CD4-positive, CD25-positive, alpha-beta regulatory T cell (primary cell): Measurements from ENCODE around the gene TRIM56. TPM values are rescaled to one million over a fixed set of nuclear protein-coding genes. Genes with fewer than 3 reads are reported as not detected.
A peak's percentile ranks its signal among the peaks of the same experiment; 100 is the strongest.
"Not testable (repeated sequence)": the region's sequence is repeated elsewhere in the genome, so short reads cannot be mapped to it uniquely, and the experiment has no call there.

ENCODE experiments used
- ATAC-seq, 2 donors: fragments of 150-1000 bp; cut with Tn5 transposase; one replicate each; pipeline ENCODE4 v1.10.0; 2021; ENCODE audit warnings: low read depth in 2 of 2, moderate number of reproducible peaks in 2 of 2, moderate library complexity in 1 of 2
- DNase-seq, 3 donors: peaks; one replicate each; pipeline versions ENCODE4 v3.0.0 to v3.0.0-alpha.2; 2012 to 2022; ENCODE audit warnings: mixed read lengths in 1 of 3
- H3K27ac ChIP-seq: one replicate; pipeline ENCODE4 v1.7.0; 2013; ENCODE audit warnings: mild to moderate bottlenecking, low read length; ENCODE audit not compliant: insufficient read depth, poor library complexity, severe bottlenecking
- H3K27me3 ChIP-seq: one replicate; pipeline ENCODE4 v1.7.0; 2013; ENCODE audit warnings: low read length; ENCODE audit not compliant: control insufficient read depth, insufficient read depth
- H3K36me3 ChIP-seq: one replicate; pipeline ENCODE4 v1.7.0; 2013; ENCODE audit warnings: mild to moderate bottlenecking, low read length, moderate library complexity; ENCODE audit not compliant: control insufficient read depth, insufficient read depth
- H3K4me1 ChIP-seq: 2 replicates; pipeline ENCODE4 v1.7.0; 2013; ENCODE audit warnings: mild to moderate bottlenecking, low read length; ENCODE audit not compliant: insufficient read depth, control insufficient read depth, poor library complexity, severe bottlenecking
- H3K4me3 ChIP-seq: one replicate; pipeline ENCODE4 v1.7.0; 2013; ENCODE audit warnings: low read depth, mild to moderate bottlenecking, low read length, moderate library complexity
- H3K9me3 ChIP-seq, 2 experiments: 1 replicate in 1 of 2; 2 replicates in 1 of 2; pipeline ENCODE4 v1.7.0; 2013; ENCODE audit warnings: low read length in 2 of 2, mild to moderate bottlenecking in 1 of 2, moderate library complexity in 1 of 2; ENCODE audit not compliant: control insufficient read depth in 2 of 2
- H3K27ac Mint-ChIP-seq, 3 donors: one replicate each; pipeline ENCODE4 v1.8.0; 2020 to 2022; ENCODE audit warnings: mild to moderate bottlenecking in 3 of 3, mixed read lengths in 3 of 3, moderate library complexity in 2 of 3
- H3K27me3 Mint-ChIP-seq: one replicate; pipeline ENCODE4 v1.8.0; 2022; ENCODE audit warnings: mild to moderate bottlenecking, mixed read lengths
- H3K36me3 Mint-ChIP-seq: one replicate; pipeline ENCODE4 v1.8.0; 2020; ENCODE audit warnings: mixed read lengths
- H3K4me1 Mint-ChIP-seq, 4 donors: one replicate each; pipeline ENCODE4 v1.8.0; 2020 to 2022; ENCODE audit warnings: mixed read lengths in 4 of 4, mild to moderate bottlenecking in 1 of 4
- H3K4me3 Mint-ChIP-seq, 4 donors: one replicate each; pipeline ENCODE4 v1.8.0; 2020 to 2022; ENCODE audit warnings: mild to moderate bottlenecking in 4 of 4, mixed read lengths in 4 of 4, moderate library complexity in 3 of 4
- H3K9me3 Mint-ChIP-seq, 7 donors: one replicate each; pipeline ENCODE4 v1.8.0; 2020 to 2022; ENCODE audit warnings: mixed read lengths in 7 of 7, mild to moderate bottlenecking in 3 of 7, moderate library complexity in 2 of 7
- polyA plus RNA-seq, 4 donors: library from polyadenylated mRNA; unstranded; fragments of 300-500 nt; fragmentation: Illumina TruSeq; gene quantifications; one replicate each; pipeline ENCODE4 v1.2.3, GENCODE V29; 2021
- total RNA-seq: library from RNA; stranded (reverse); gene quantifications from one replicate; pipeline ENCODE4 v1.2.3, GENCODE V29; 2022

The TRIM56 gene
- total and polyA plus RNA-seq, 5 donors from 2014 or later = 3.5 to 44.6 (median 7.3) TPM

DNA sequence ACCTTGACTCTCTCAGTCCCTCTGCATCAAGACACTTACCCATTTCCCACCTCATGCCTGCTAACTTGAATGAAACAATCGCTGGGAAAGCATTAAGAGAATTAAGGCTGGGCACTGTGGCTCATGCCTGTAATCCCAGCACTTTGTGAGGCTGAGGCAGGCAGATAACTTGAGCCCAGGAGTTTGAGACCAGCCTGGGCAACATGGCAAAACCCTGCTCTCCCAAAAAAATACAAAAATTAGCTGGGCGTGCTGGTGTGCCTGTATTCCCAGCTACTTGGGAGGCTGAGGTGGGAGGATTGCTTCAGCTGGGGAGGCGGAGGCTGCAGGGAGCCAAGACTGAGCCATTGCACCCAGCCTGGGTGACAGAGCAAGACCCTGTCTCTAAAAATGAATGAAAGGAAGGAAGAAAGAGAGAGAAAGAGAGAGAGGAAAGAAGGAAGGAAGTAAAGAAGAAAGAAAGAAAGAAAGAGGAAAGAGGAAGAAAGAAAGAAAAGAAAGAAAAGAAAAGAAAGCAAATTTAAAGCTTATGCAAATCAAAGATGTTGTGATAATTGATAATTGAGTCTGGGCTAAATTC, 42.3 kb downstream of the TRIM56 start:
- H3K36me3 ChIP-seq = no peaks in the 10 kb centered on the region
- no peak for DNase-seq
- peak overlapping the region in 2 of 3 donors; percentile 38 to 76 for H3K27ac Mint-ChIP-seq
- H3K27me3 Mint-ChIP-seq = peaks cover 49% of the 10 kb centered on the region
- H3K4me3 Mint-ChIP-seq = peak overlapping the region in 2 of 4 donors; percentile 33 to 79
- no peak for ATAC-seq
- H3K27me3 ChIP-seq = peaks cover 11% of the 10 kb centered on the region
- no peaks in the 10 kb centered on the region for H3K9me3 ChIP-seq
- H3K4me1 ChIP-seq = peaks cover 10% of the 10 kb centered on the region
- H3K36me3 Mint-ChIP-seq = no peaks in the 10 kb centered on the region
- H3K4me3 ChIP-seq = no peak overlapping the region
- peaks cover 0 to 25% (median 10%) of the 10 kb centered on the region in 4 donors for H3K4me1 Mint-ChIP-seq
- H3K9me3 Mint-ChIP-seq = peaks cover 0 to 2% (median 0%) of the 10 kb centered on the region in 7 donors
- H3K27ac ChIP-seq = no peak overlapping the region

DNA sequence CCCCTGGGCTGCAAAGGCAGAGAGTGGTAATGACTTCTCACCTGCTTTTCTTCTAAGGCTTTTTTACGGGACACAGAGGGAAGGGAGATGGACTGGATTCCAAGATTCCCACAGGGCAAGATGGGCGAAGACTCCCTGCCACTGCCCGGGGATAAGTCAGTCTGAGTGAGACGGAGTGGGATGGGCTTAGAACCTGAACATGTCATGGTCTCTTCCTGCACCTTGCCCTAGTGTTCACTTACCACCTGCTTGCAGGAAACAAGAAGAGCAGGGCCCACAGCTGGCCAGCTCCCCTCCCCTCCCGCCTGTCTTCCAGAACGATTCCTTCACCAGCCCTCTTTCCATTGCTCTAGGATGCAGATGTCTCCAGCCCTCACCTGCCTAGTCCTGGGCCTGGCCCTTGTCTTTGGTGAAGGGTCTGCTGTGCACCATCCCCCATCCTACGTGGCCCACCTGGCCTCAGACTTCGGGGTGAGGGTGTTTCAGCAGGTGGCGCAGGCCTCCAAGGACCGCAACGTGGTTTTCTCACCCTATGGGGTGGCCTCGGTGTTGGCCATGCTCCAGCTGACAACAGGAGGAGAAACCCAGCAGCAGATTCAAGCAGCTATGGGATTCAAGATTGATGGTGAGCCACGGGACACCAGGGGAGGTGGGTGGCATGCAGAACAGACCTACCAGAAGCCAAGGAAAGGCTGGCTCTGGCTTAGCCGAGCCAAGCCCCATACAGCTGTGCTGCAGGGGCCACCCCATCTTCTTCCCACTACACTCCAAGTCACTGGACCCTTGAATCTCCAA, 43.0 kb downstream of the TRIM56 start:
- Mint-ChIP-seq H3K9me3 (peaks cover 0 to 2% (median 0%) of the 10 kb centered on the region in 7 donors), H3K27ac (no peak overlapping the region), H3K27me3 (peaks cover 42% of the 10 kb centered on the region), H3K4me1 (peaks cover 0 to 25% (median 10%) of the 10 kb centered on the region in 4 donors), H3K36me3 (no peaks in the 10 kb centered on the region), H3K4me3 (no peak overlapping the region)
- DNase-seq (no peak), ATAC-seq (no peak)
- no peak overlapping the region for H3K4me3 ChIP-seq
- no peaks in the 10 kb centered on the region for H3K9me3 ChIP-seq
- H3K4me1 ChIP-seq = peaks cover 10% of the 10 kb centered on the region
- no peaks in the 10 kb centered on the region for H3K36me3 ChIP-seq
- no peak overlapping the region for H3K27ac ChIP-seq
- H3K27me3 ChIP-seq = peaks cover 9% of the 10 kb centered on the region

DNA sequence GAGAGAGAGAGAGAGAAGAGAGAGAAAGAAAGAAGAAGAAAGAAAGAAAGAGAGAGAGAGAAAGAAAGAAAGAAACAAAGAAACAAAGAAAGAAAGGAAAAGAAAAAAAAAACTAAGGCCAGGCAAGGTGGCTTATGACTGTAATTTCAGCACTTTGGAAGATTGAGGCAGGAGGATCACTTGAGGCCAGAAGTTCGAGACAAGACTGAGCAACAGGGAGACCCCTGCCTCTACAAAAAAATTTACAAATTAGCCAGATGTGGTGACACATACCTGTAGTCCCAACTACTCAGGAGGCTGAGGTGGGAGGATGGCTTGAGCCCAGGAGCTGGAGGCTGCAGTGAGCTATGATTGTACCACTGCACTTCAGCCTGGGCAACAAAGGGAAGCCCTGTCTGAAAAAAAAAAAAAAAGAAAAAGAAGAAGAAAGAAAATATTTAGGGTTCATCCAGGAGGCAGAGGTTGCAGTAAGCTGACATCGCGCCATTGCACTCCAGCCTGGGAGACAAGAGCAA, 44.4 kb downstream of the TRIM56 start:
- H3K27me3 Mint-ChIP-seq = peaks cover 46% of the 10 kb centered on the region
- Histone ChIP-seq H3K36me3 (no peaks in the 10 kb centered on the region), H3K9me3 (no peaks in the 10 kb centered on the region), H3K4me1 (peaks cover 10% of the 10 kb centered on the region), H3K4me3 (no peak overlapping the region), H3K27me3 (peaks cover 5% of the 10 kb centered on the region), H3K27ac (no peak overlapping the region)
- no peaks in the 10 kb centered on the region for H3K36me3 Mint-ChIP-seq
- peaks cover 0 to 23% (median 9%) of the 10 kb centered on the region in 4 donors for H3K4me1 Mint-ChIP-seq
- no peak overlapping the region for H3K4me3 Mint-ChIP-seq
- ATAC-seq (no peak), DNase-seq (no peak)
- H3K27ac Mint-ChIP-seq = no peak overlapping the region
- H3K9me3 Mint-ChIP-seq = peaks cover 0 to 2% (median 0%) of the 10 kb centered on the region in 7 donors

DNA sequence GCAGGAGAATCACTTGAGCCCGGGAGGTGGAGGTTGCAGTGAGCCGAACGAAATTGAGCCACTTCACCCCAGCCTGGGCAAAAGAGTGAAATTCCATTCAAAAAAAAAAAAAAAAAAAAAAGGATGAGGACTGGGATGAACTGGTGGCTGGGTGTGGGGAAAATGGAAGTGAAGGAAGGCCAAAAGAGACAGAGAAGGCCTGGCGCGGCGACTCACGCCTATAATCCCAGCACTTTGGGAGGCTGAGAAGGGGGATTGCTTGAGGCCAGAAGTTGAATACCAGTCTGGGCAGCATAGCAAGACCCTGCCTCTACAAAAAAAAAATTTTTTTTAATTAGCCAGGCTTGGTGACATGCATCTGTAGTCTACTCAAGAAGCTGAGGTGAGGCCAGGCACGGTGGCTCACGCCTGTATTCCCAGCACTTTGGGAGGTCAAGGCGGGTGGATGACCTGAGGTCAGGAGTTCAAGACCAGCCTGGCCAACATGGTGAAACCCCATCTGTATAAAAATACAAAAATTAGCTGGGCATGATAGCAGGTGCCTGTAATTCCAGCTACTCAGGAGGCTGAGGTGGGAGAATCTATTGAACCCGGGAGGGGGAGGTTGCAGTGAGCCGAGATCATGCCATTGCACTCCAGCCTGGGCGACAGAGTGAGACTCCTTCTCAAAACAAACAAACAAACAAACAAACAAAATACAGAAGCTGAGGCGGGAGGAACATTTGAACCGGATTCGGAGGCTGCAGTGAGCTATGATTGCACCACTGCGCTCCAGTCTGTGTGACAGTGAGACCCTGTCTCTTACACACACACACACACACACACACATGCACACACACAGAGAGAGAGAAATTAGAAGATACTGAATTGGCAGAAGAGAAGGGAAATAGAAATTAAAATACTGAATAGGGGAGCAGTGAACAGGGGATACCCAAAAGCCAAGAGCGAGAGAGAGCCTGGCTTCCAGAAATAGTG, 47.6 kb downstream of the TRIM56 start:
- not testable (repeated sequence) for ATAC-seq, H3K4me3 ChIP-seq, DNase-seq, H3K4me3 Mint-ChIP-seq, H3K36me3 ChIP-seq, H3K9me3 Mint-ChIP-seq, H3K36me3 Mint-ChIP-seq, H3K9me3 ChIP-seq, H3K4me1 Mint-ChIP-seq, H3K27ac ChIP-seq, H3K27me3 ChIP-seq, H3K4me1 ChIP-seq
- Mint-ChIP-seq H3K27ac (peak overlapping the region in 1 of 3 donors; percentile 67), H3K27me3 (peaks cover 40% of the 10 kb centered on the region)

DNA sequence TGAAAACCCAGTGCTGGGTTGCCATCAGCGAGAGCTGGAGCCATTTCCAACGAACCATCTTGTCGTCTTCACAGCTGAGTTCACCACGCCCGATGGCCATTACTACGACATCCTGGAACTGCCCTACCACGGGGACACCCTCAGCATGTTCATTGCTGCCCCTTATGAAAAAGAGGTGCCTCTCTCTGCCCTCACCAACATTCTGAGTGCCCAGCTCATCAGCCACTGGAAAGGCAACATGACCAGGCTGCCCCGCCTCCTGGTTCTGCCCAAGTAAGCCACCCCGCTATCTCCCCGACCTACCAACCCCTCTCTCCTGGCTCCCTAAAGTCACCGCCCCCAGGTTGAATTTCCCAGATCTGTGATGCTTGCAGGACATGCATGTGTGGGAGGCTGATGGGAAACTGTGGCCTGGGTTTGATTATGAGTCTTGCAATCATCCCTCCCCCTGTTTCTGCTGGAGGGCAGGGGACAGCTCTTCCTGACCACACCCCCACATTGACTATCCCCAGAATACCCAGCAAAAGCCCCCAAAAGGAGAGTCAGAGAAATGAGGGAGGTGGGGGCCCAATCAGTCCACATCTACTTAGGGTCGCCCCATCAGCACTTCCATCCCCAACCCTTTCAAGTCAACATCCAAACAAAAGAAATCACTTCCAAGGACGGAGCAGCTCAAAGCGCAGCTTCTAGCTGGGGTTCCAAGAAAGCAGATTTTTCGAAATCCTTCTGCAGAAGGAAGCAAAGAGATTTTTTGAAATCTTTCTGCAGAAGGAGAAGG, 48.5 kb downstream of the TRIM56 start:
- Histone ChIP-seq H3K4me3 (no peak overlapping the region), H3K4me1 (peaks cover 6% of the 10 kb centered on the region), H3K27ac (no peak overlapping the region), H3K36me3 (no peaks in the 10 kb centered on the region), H3K27me3 (no peaks in the 10 kb centered on the region), H3K9me3 (no peaks in the 10 kb centered on the region)
- no peaks in the 10 kb centered on the region for H3K36me3 Mint-ChIP-seq
- H3K27ac Mint-ChIP-seq = no peak overlapping the region
- DNase-seq (no peak), ATAC-seq (no peak)
- H3K27me3 Mint-ChIP-seq = peaks cover 41% of the 10 kb centered on the region
- H3K4me3 Mint-ChIP-seq = no peak overlapping the region
- peaks cover 0 to 10% (median 3%) of the 10 kb centered on the region in 4 donors for H3K4me1 Mint-ChIP-seq
- H3K9me3 Mint-ChIP-seq = no peaks in the 10 kb centered on the region

DNA sequence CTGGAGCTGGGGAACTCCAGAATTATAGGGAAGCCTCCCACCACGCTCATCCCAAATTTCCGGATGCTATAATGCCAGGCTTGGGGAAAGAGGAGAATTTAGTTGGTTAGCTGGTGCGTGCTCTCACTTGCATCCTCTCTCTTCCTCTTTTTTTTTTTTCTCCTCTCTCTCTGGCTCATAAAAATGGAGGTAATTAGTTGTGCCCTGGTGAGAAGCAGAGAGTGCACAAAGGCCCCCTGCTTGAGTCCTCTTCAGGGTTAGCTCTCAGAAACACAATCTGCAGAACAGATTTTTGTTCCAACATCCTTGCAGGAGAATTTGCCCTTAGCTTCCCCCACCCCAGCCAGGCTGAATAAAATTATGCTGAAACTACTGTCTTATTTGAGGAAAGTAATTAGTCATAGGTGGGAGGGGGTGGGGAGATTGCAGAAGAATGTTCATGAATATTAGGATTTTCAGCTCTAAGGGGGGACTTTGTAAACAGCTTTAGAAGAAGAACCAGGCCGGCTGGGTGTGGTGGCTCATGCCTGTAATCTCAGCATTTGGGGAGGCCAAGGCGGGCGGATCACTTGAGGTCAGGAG, 49.2 kb downstream of the TRIM56 start:
- peaks cover 6% of the 10 kb centered on the region for H3K4me1 ChIP-seq
- H3K4me1 Mint-ChIP-seq = peaks cover 0 to 10% (median 3%) of the 10 kb centered on the region in 4 donors
- H3K4me3 Mint-ChIP-seq = no peak overlapping the region

More for the DNA sequence above, 49.2 kb downstream of the TRIM56 start:
- H3K27me3 Mint-ChIP-seq = peaks cover 41% of the 10 kb centered on the region
- Histone ChIP-seq H3K9me3 (no peaks in the 10 kb centered on the region), H3K4me3 (no peak overlapping the region), H3K36me3 (no peaks in the 10 kb centered on the region), H3K27me3 (no peaks in the 10 kb centered on the region), H3K27ac (no peak overlapping the region)
- H3K36me3 Mint-ChIP-seq = no peaks in the 10 kb centered on the region
- DNase-seq (no peak), ATAC-seq (no peak)
- H3K9me3 Mint-ChIP-seq = no peaks in the 10 kb centered on the region
- H3K27ac Mint-ChIP-seq = no peak overlapping the region
